Panc1 (cell line): Measurements from ENCODE around the gene CYP4F22.

Experiments used
- CTCF ChIP-seq: fragments of 450-650 bp; IDR thresholded peaks from 2 replicates; pipeline ENCODE4 v1.5.1; 2017; ENCODE audit warnings: mild to moderate bottlenecking
- TCF7L2 ChIP-seq: IDR thresholded peaks from 2 replicates; pipeline ENCODE4 v1.6.1; 2011; ENCODE audit warnings: mild to moderate bottlenecking, low read depth, low read length, inconsistent platforms
- TF ChIP-seq, protein P1 (sequence below), 2 experiments: IDR thresholded peaks; 2 replicates each; pipeline ENCODE4 v1.6.1; 2011 to 2012; ENCODE audit warnings: low read depth in 2 of 2, control low read depth in 1 of 2, low read length in 1 of 2, mild to moderate bottlenecking in 1 of 2, moderate library complexity in 1 of 2; ENCODE audit not compliant: insufficient read depth in 1 of 2

- TF ChIP-seq CTCF (no peak), TCF7L2 (no peak)
- TF ChIP-seq, protein P1, sequence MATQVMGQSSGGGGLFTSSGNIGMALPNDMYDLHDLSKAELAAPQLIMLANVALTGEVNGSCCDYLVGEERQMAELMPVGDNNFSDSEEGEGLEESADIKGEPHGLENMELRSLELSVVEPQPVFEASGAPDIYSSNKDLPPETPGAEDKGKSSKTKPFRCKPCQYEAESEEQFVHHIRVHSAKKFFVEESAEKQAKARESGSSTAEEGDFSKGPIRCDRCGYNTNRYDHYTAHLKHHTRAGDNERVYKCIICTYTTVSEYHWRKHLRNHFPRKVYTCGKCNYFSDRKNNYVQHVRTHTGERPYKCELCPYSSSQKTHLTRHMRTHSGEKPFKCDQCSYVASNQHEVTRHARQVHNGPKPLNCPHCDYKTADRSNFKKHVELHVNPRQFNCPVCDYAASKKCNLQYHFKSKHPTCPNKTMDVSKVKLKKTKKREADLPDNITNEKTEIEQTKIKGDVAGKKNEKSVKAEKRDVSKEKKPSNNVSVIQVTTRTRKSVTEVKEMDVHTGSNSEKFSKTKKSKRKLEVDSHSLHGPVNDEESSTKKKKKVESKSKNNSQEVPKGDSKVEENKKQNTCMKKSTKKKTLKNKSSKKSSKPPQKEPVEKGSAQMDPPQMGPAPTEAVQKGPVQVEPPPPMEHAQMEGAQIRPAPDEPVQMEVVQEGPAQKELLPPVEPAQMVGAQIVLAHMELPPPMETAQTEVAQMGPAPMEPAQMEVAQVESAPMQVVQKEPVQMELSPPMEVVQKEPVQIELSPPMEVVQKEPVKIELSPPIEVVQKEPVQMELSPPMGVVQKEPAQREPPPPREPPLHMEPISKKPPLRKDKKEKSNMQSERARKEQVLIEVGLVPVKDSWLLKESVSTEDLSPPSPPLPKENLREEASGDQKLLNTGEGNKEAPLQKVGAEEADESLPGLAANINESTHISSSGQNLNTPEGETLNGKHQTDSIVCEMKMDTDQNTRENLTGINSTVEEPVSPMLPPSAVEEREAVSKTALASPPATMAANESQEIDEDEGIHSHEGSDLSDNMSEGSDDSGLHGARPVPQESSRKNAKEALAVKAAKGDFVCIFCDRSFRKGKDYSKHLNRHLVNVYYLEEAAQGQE (IDR thresholded peaks at IDR 0.05; ENCODE audit: insufficient read depth in 1 of 2, low read depth in 2 of 2, low read length in 1 of 2) = no peak
Measured at GRCh38 chr19:15564534-15565168, 56.3 kb downstream of the CYP4F22 start.
